Liver (tissue), 9 donors: Measurements from ENCODE around the gene ATXN1. TPM values are rescaled to one million over a fixed set of nuclear protein-coding genes. Genes with fewer than 3 reads are reported as not detected.

Source experiments
- DNase-seq: peaks from one replicate; pipeline ENCODE4 v3.0.0-alpha.2; 2017; ENCODE audit warnings: low spot score
- H3K27ac ChIP-seq, 2 donors: one replicate each; pipeline ENCODE4 v1.7.0; 2013; ENCODE audit warnings: inconsistent platforms in 2 of 2, low read length in 2 of 2, control low read depth in 1 of 2, low read depth in 1 of 2, mild to moderate bottlenecking in 1 of 2
- H3K27me3 ChIP-seq, 4 donors: one replicate each; pipeline versions ENCODE4 v1.6.1 to v1.7.0; 2013; ENCODE audit warnings: low read length in 3 of 4, inconsistent platforms in 1 of 4, mild to moderate bottlenecking in 1 of 4, moderate library complexity in 1 of 4; ENCODE audit not compliant: control insufficient read depth in 4 of 4, insufficient read depth in 4 of 4
- H3K36me3 ChIP-seq, 4 donors: one replicate each; pipeline versions ENCODE4 v1.6.1 to v1.7.0; 2013; ENCODE audit warnings: low read length in 3 of 4, mild to moderate bottlenecking in 3 of 4, low read depth in 1 of 4, moderate library complexity in 1 of 4; ENCODE audit not compliant: control insufficient read depth in 4 of 4, insufficient read depth in 3 of 4
- H3K4me1 ChIP-seq, 4 donors: one replicate each; pipeline versions ENCODE4 v1.6.1 to v1.7.0; 2013; ENCODE audit warnings: low read length in 3 of 4, mild to moderate bottlenecking in 3 of 4, moderate library complexity in 1 of 4; ENCODE audit not compliant: control insufficient read depth in 4 of 4, insufficient read depth in 4 of 4
- H3K4me3 ChIP-seq, 3 donors: one replicate each; pipeline versions ENCODE4 v1.6.1 to v1.7.0; 2013; ENCODE audit warnings: low read length in 3 of 3, control low read depth in 1 of 3, low read depth in 1 of 3, mild to moderate bottlenecking in 1 of 3
- H3K9ac ChIP-seq, 2 donors: one replicate each; pipeline ENCODE4 v1.7.0; 2013; ENCODE audit warnings: low read length in 2 of 2, mild to moderate bottlenecking in 2 of 2, moderate library complexity in 2 of 2, control low read depth in 1 of 2, low read depth in 1 of 2
- H3K9me3 ChIP-seq, 4 donors: one replicate each; pipeline versions ENCODE4 v1.6.1 to v1.7.0; 2013; ENCODE audit warnings: low read length in 3 of 4; ENCODE audit not compliant: control insufficient read depth in 4 of 4
- EGR1 ChIP-seq, 2 donors: IDR thresholded peaks; 2 replicates each; pipeline ENCODE4 v1.6.1; 2016 to 2018; ENCODE audit warnings: antibody characterized with exemption in 2 of 2, low read depth in 2 of 2
- FOXA1 ChIP-seq: IDR thresholded peaks from 2 replicates; pipeline ENCODE4 v1.6.1; 2016; ENCODE audit warnings: antibody characterized with exemption
- FOXA2 ChIP-seq: IDR thresholded peaks from 2 replicates; pipeline ENCODE4 v1.6.1; 2016; ENCODE audit warnings: antibody characterized with exemption
- GABPA ChIP-seq, 2 donors: IDR thresholded peaks in 1 of 2; conservative IDR thresholded peaks in 1 of 2; 2 replicates each; pipeline ENCODE4 v1.6.1; 2016; ENCODE audit warnings: antibody characterized with exemption in 2 of 2, mild to moderate bottlenecking in 1 of 2, moderate library complexity in 1 of 2
- HNF4A ChIP-seq, 2 donors: conservative IDR thresholded peaks; 2 replicates each; pipeline ENCODE4 v1.6.1; 2016; ENCODE audit warnings: antibody characterized with exemption in 2 of 2, mild to moderate bottlenecking in 2 of 2
- HNF4G ChIP-seq: IDR thresholded peaks from 2 replicates; pipeline ENCODE4 v1.6.1; 2016; ENCODE audit warnings: antibody characterized with exemption
- JUND ChIP-seq, 2 donors: IDR thresholded peaks; 2 replicates each; pipeline ENCODE4 v1.6.1; 2016; ENCODE audit warnings: antibody characterized with exemption in 2 of 2
- NR2F2 ChIP-seq: IDR thresholded peaks from 2 replicates; pipeline ENCODE4 v1.6.1; 2016; ENCODE audit warnings: antibody characterized with exemption
- RAD21 ChIP-seq, 2 donors: IDR thresholded peaks; 2 replicates each; pipeline ENCODE4 v1.6.1; 2016; ENCODE audit warnings: antibody characterized with exemption in 2 of 2, mild to moderate bottlenecking in 2 of 2
- REST ChIP-seq: IDR thresholded peaks from 2 replicates; pipeline ENCODE4 v1.6.1; 2016; ENCODE audit warnings: antibody characterized with exemption, mild to moderate bottlenecking
- RXRA ChIP-seq, 2 donors: IDR thresholded peaks; 2 replicates each; pipeline ENCODE4 v1.6.1; 2017 to 2018; ENCODE audit warnings: antibody characterized with exemption in 2 of 2, mild to moderate bottlenecking in 1 of 2
- YY1 ChIP-seq: IDR thresholded peaks from 2 replicates; pipeline ENCODE4 v1.6.1; 2016; ENCODE audit warnings: antibody characterized with exemption, mild to moderate bottlenecking
- WGBS: extraction: QIAGEN DNeasy Blood & Tissue Kit; methylation state at CpG from one replicate; pipeline ENCODE4 v1.1.7; 2013; 5-methylcytosine and 5-hydroxymethylcytosine counted together
- polyA plus RNA-seq, 2 donors: library from polyadenylated mRNA; stranded (reverse) in 1 of 2; unstranded in 1 of 2; fragments of 200-250 nt in 1 of 2; fragments of >200 nt in 1 of 2; fragmentation: Nextera tagmentation in 1 of 2; extraction: Ambion mirVana in 1 of 2; gene quantifications; one replicate each; pipeline versions ENCODE4 v1.2.1 to v1.2.3, GENCODE V29; 2013 to 2015
- total RNA-seq, 2 donors: library from RNA; depleted of rRNA; stranded (reverse); fragments of >200 nt; gene quantifications; one replicate each; pipeline ENCODE4 v1.2.3, GENCODE V29; 2014
- TF ChIP-seq, protein P1 (sequence below): IDR thresholded peaks from 2 replicates; pipeline ENCODE4 v1.6.1; 2016; ENCODE audit warnings: antibody characterized with exemption
- TF ChIP-seq, protein P2 (sequence below): IDR thresholded peaks from 2 replicates; pipeline ENCODE4 v1.6.1; 2016; ENCODE audit warnings: antibody characterized with exemption
- donor health status: healthy.
- donor health status: healthy.
- donor health status: healthy.
- donor health status: healthy.
- donor health status: healthy.

Gene ATXN1
- total and polyA plus RNA-seq, 4 donors, result 4.3 to 29.7 (median 8.2) TPM

DNA sequence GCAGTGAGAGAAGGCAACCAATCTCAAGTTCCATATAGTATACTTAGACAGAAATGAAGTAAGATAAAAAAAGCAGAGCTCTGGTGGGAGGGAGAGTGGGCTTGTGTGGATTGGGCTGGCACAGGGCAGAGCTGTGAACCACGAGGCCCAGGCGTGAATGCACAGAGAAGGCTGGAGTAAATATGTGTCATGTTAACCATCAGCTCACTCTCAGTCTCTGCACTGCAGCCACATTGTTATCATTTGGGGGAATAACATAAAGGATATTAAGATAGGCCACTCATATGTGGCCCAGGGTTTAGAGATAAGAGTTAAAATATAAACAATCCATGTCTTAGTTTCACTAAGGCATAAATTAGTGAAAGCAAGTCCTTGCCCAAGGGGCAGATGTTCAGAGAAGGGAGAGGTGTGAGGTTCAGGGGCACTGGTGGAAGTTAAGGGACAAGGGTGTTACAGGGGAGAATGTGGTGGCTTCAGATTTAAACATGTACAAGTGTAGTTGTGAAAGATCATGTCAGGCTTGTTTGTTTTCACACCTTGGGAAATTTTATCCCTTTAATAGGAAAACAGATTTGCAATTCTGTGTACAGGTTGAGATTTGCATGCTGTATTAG lies 508.5 kb downstream of the ATXN1 start:
- Histone ChIP-seq H3K4me1 (no peaks in the 10 kb centered on the region), H3K27me3 (no peaks in the 10 kb centered on the region), H3K27ac (no peak overlapping the region), H3K9ac (no peak overlapping the region), H3K4me3 (no peak overlapping the region), H3K9me3 (no peaks in the 10 kb centered on the region), H3K36me3 (peaks cover 0 to 2% (median 0%) of the 10 kb centered on the region in 4 donors)
- 82% methylated on average over 2 of the region's 2 CpGs for WGBS
- no peak for DNase-seq
- TF ChIP-seq YY1 (no peak), RAD21 (IDR thresholded peaks at IDR 0.05) (no peak), JUND (IDR thresholded peaks at IDR 0.05) (no peak), GABPA (IDR thresholded peaks at IDR 0.05 in 1 of 2, conservative IDR thresholded peaks at IDR 0.05 in 1 of 2) (no peak), HNF4A (conservative IDR thresholded peaks at IDR 0.05) (no peak), EGR1 (IDR thresholded peaks at IDR 0.05; ENCODE audit: low read depth in 2 of 2) (no peak), RXRA (IDR thresholded peaks at IDR 0.05) (no peak), FOXA2 (no peak)
- TF ChIP-seq, protein P1, sequence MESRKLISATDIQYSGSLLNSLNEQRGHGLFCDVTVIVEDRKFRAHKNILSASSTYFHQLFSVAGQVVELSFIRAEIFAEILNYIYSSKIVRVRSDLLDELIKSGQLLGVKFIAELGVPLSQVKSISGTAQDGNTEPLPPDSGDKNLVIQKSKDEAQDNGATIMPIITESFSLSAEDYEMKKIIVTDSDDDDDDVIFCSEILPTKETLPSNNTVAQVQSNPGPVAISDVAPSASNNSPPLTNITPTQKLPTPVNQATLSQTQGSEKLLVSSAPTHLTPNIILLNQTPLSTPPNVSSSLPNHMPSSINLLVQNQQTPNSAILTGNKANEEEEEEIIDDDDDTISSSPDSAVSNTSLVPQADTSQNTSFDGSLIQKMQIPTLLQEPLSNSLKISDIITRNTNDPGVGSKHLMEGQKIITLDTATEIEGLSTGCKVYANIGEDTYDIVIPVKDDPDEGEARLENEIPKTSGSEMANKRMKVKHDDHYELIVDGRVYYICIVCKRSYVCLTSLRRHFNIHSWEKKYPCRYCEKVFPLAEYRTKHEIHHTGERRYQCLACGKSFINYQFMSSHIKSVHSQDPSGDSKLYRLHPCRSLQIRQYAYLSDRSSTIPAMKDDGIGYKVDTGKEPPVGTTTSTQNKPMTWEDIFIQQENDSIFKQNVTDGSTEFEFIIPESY, result no peak

GRCh38 chr6:16251706-16252105 lies 509.6 kb downstream of the ATXN1 start:
- Histone ChIP-seq H3K9me3 (no peaks in the 10 kb centered on the region), H3K4me1 (no peaks in the 10 kb centered on the region), H3K36me3 (peaks cover 0 to 2% (median 0%) of the 10 kb centered on the region in 4 donors), H3K27ac (no peak overlapping the region), H3K27me3 (no peaks in the 10 kb centered on the region), H3K9ac (no peak overlapping the region), H3K4me3 (no peak overlapping the region)
- TF ChIP-seq GABPA (IDR thresholded peaks at IDR 0.05 in 1 of 2, conservative IDR thresholded peaks at IDR 0.05 in 1 of 2), result no peak
- TF ChIP-seq REST, result no peak
- no peak for TF ChIP-seq FOXA1
- TF ChIP-seq, protein P2, sequence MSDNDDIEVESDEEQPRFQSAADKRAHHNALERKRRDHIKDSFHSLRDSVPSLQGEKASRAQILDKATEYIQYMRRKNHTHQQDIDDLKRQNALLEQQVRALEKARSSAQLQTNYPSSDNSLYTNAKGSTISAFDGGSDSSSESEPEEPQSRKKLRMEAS, result no peak
- TF ChIP-seq EGR1 (IDR thresholded peaks at IDR 0.05; ENCODE audit: low read depth in 2 of 2), result no peak
- no peak for TF ChIP-seq NR2F2
- no peak for TF ChIP-seq HNF4G
- no peak for TF ChIP-seq YY1
- WGBS, result 95% methylated on average over 2 of the region's 2 CpGs
- DNase-seq, result no peak
